OCI-LY7 (cell line): ENCODE data around the gene URGCP. TPM values are rescaled to one million over a fixed set of nuclear protein-coding genes. Genes with fewer than 3 reads are reported as not detected.

Source experiments
- BruUV-seq: library from RNA; stranded (reverse); fragments of 400-500 nt; replicated peaks from 2 replicates; lab custom pipeline; 2021; lab: Mats Ljungman, UMichigan
- CTCF ChIA-PET: fragments of 300-600 bp; sonication (Branson Sonifier 250); formaldehyde crosslinking; loops from one replicate; lab custom pipeline; 2022; ENCODE audit warnings: antibody characterized with exemption; ENCODE audit not compliant: unreplicated experiment; lab: Charles Lee
- POLR2A ChIA-PET: fragments of 300-600 bp; sonication (Branson Sonifier 250); formaldehyde crosslinking; loops from one replicate; lab custom pipeline; 2022; ENCODE audit warnings: antibody characterized with exemption; lab: Charles Lee
- DNase-seq: peaks from one replicate; pipeline ENCODE4 v3.0.0-alpha.2; 2015; ENCODE audit warnings: low spot score
- H2AFZ ChIP-seq: fragments of 200-600 bp; sonication (generic), shearing (Covaris generic); 2 replicates; pipeline ENCODE4 v1.6.1; 2014; ENCODE audit warnings: mild to moderate bottlenecking, antibody characterized with exemption, low read length, moderate library complexity
- H3K27ac ChIP-seq: fragments of 200-600 bp; sonication (generic); 2 replicates; pipeline ENCODE4 v1.5.1; 2014; ENCODE audit warnings: mixed run types, low read depth, mild to moderate bottlenecking, moderate library complexity, low read length, inconsistent platforms; ENCODE audit not compliant: poor library complexity, severe bottlenecking
- H3K36me3 ChIP-seq: fragments of 200-600 bp; sonication (generic); 2 replicates; pipeline ENCODE4 v1.6.1; 2014; ENCODE audit warnings: mild to moderate bottlenecking, antibody characterized with exemption, low read length, moderate library complexity, mixed read lengths; ENCODE audit not compliant: insufficient read depth
- H3K4me1 ChIP-seq: fragments of 200-600 bp; sonication (generic); 2 replicates; pipeline ENCODE4 v1.5.1; 2014; ENCODE audit warnings: mild to moderate bottlenecking, low read length; ENCODE audit not compliant: insufficient read depth, poor library complexity, severe bottlenecking
- H3K4me2 ChIP-seq: fragments of 200-600 bp; sonication (generic); 2 replicates; pipeline ENCODE4 v1.6.1; 2014; ENCODE audit warnings: mild to moderate bottlenecking, low read length
- H3K4me3 ChIP-seq: fragments of 200-600 bp; sonication (generic); 2 replicates; pipeline ENCODE4 v1.5.1; 2014; ENCODE audit warnings: mild to moderate bottlenecking, low read depth, low read length; ENCODE audit not compliant: poor library complexity, severe bottlenecking
- H3K79me2 ChIP-seq: fragments of 200-600 bp; sonication (generic); 2 replicates; pipeline ENCODE4 v1.6.1; 2016; ENCODE audit warnings: low read depth, mild to moderate bottlenecking, low read length, moderate library complexity, mixed read lengths; ENCODE audit not compliant: insufficient read depth
- H3K9me2 ChIP-seq: fragments of 200-600 bp; sonication (generic); 2 replicates; pipeline ENCODE4 v1.6.1; 2016; ENCODE audit warnings: mild to moderate bottlenecking, low read length, mixed read lengths; ENCODE audit not compliant: insufficient read depth
- H3K9me3 ChIP-seq: fragments of 200-600 bp; sonication (generic); 2 replicates; pipeline ENCODE4 v1.6.1; 2014; ENCODE audit warnings: mild to moderate bottlenecking, mixed run types, low read length, mixed read lengths
- H4K20me1 ChIP-seq: fragments of 200-600 bp; sonication (generic); 2 replicates; pipeline ENCODE4 v1.6.1; 2014; ENCODE audit warnings: mild to moderate bottlenecking, antibody characterized with exemption, low read length, moderate library complexity, mixed read lengths; ENCODE audit not compliant: insufficient read depth
- CTCF ChIP-seq: fragments of 200-600 bp; sonication (generic); conservative IDR thresholded peaks from 2 replicates; pipeline ENCODE4 v1.5.1; 2014; ENCODE audit warnings: mild to moderate bottlenecking, antibody characterized with exemption, low read length, moderate library complexity, mixed read lengths
- EZH2phosphoT487 ChIP-seq: fragments of 200-600 bp; sonication (generic); IDR thresholded peaks from 2 replicates; pipeline ENCODE4 v1.6.1; 2018; ENCODE audit warnings: low read depth, borderline replicate concordance, mild to moderate bottlenecking, mixed run types, antibody characterized with exemption, low read length, moderate library complexity, mixed read lengths
- intact Hi-C: fragments of 100-400 bp; cut with micrococcal nuclease; formaldehyde crosslinking; loops from one replicate; pipeline ENCODE4 v1.10.0; 2022; ENCODE audit not compliant: unreplicated experiment
- total RNA-seq, 2 experiments: library from RNA; depleted of rRNA in 1 of 2; stranded (reverse); fragments of >200 nt in 1 of 2; shearing (Covaris generic) in 1 of 2; gene quantifications; 2 replicates each; pipeline ENCODE4 v1.2.3, GENCODE V29; 2014 to 2022

The URGCP gene
- total RNA-seq, 2 experiments from 2014 or later = 4.7 to 6.8 TPM

GRCh38 chr7:43877968-43878864 is 28.2 kb downstream of the URGCP start:
- H3K4me1 ChIP-seq = peaks cover 15% of the 10 kb centered on the region
- ChIA-PET POLR2A (interaction anchor here (0.5 kb wide), 1 partner anchor 35 kb away, joined by 3 read pairs; no protein-coding TSS in a partner anchor), CTCF (no interaction called here)
- no peak overlapping the region for H3K4me2 ChIP-seq
- no peak for TF ChIP-seq CTCF
- TF ChIP-seq EZH2phosphoT487 = no peak
- no peak for DNase-seq
- intact Hi-C loops = no loop called here
- no peaks in the 10 kb centered on the region for H3K36me3 ChIP-seq
- H3K9me2 ChIP-seq = no peaks in the 10 kb centered on the region
- H3K79me2 ChIP-seq = no peaks in the 10 kb centered on the region
- no TSS peak for BruUV-seq
- no peaks in the 10 kb centered on the region for H3K9me3 ChIP-seq
- H2AFZ ChIP-seq = no peak overlapping the region
- H4K20me1 ChIP-seq = no peaks in the 10 kb centered on the region
- H3K4me3 ChIP-seq = no peak overlapping the region
- H3K27ac ChIP-seq = no peak overlapping the region

GRCh38 chr7:43876976-43877745 is 29.2 kb downstream of the URGCP start:
- H2AFZ ChIP-seq = peak overlapping the region; percentile 64; the same call in 1 of the 2 replicates
- ChIA-PET POLR2A (no interaction called here), CTCF (interaction anchor here (0.6 kb wide), 1 partner anchor 627 kb away, joined by 3 read pairs; no protein-coding TSS in a partner anchor)
- H3K9me3 ChIP-seq = no peaks in the 10 kb centered on the region
- no peak for DNase-seq
- no TSS peak for BruUV-seq
- H3K4me1 ChIP-seq = peaks cover 15% of the 10 kb centered on the region
- no peak overlapping the region for H3K4me3 ChIP-seq
- H3K4me2 ChIP-seq = no peak overlapping the region
- intact Hi-C loops = no loop called here
- no peaks in the 10 kb centered on the region for H4K20me1 ChIP-seq
- TF ChIP-seq CTCF = no peak
- no peak for TF ChIP-seq EZH2phosphoT487
- H3K79me2 ChIP-seq = no peaks in the 10 kb centered on the region
- H3K9me2 ChIP-seq = no peaks in the 10 kb centered on the region
- H3K27ac ChIP-seq = no peak overlapping the region
- no peaks in the 10 kb centered on the region for H3K36me3 ChIP-seq
